HG03108 (cell line): ENCODE data around the gene CEND1.

Experiments
- ATAC-seq: cut with Tn5 transposase; IDR thresholded peaks from one replicate; pipeline ENCODE4 v1.9.1; 2021; ENCODE audit warnings: moderate library complexity; ENCODE audit not compliant: unreplicated experiment

The CEND1 gene

DNA sequence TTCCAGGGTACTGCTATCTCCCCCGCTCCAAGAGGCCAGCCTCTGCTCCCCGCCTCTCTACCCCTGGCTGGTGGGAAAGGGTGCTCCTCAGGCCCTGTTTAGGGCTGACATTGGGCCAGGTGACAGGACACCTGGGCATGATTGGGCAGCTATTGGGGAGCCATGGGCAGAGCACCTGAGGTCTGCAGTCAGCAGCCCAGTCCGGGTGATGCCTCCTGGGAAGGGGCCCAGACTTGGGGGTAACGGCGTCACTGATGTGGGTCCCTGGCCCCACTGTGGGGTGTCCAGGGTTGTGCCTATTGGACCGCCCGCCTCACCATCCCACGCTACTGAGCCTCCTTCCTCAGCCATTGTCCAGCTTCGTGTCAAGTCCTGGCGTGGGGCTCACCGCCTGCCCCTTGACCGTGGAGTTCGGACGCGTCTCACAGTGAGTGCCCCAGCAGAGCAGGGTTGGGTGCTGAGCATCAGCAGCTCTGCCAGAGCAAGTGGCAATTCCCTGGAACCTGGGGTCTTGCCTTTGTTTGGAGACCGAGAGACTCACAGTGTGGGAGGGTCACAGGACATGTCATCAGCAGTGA, 9.8 kb downstream of the CEND1 start:
- ATAC-seq: no peak

DNA sequence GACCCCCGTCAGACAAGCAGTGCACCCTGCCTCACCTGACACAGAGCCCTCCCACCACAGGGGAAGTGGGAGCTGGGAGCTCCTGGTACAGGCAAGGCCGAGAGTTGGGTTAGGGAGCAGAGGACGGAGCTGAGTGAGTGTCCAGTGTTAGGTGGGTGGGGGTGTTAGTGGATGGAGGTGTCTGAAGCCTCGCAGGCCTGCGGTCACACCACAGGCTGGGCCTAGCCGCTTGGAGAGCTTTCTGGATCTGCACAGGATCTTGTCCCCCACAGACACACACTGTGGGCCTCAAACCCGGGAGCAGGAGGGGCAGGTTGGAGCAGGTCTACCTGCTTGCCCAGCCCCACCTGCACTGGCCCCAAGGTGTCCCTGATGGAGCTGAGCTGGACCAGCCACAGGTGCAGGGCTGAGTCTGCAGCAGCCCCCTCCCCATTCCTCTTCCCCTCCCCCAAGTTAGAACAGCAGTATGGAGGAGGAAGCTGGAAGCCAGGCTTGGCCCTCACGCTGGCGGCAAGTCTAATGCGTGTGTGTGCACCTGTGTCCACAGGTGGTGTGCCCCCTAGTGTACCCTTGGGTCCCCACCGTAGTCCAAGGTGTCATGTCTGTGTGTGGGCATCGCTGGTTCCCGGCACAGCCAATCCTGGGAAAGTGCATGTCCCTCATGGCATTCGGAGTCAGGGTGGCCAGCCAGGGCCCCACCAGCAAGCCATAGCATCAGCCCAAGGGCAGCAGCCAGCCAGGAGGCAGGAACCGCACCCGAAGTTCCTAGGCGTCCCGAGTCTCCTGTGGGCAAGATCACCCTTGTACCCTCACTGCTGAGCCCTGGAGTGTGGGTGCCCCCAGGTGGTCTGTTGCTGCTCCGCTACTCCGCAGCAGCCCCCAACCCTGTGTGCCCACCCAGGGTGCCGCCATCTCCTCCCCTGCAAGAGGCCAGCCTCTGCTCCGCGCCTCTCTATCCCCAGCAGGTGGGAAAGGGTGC, 10.6 kb downstream of the CEND1 start:
- ATAC-seq: no peak

DNA sequence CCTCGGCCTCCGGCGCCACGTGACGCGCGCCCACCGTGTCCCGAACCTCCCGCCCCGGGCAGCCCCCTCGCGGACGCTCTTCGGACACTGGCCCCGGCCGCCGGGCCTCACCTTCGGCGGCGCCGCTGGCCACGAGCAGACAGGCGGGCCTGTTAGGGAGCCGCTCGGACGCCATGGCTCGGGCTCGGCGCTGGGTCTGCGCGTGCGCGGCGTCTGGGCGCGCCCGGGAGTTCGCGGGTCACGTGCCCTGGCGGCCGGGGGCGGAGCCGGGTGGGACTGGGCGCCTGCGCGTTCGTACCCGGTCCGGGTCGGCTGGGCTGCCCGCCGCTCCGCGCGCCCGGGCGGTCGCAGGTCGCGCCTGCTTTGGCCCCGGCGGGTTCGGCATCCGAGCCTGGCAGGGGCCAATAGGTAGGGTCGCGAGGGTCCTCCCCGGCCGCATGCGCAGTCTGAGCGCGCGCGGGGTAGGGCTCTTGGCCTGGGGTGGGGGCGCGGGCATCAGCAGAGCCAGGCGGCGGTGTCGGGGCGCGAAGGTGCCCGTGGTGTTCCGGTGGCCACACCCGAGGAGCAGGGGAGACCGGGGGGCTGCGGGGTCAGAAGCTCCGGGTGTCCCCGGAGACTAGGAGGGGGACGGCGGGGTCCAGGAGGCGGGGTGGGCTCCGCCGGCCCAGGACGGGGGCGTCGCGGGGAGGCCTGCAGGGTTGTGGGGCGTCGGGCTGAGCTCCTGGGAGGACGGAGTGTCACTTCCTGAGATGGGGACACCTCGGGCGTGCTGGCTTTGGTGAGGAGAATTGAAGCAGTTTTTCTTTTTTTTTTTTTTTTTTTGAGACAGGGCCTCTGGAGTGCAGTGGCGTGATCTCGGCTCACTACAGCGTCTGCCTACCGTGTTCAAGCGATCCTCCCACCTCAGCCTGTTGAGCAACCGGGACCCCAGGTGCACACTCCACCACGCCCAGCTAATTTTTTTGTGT, 12.3 kb downstream of the CEND1 start, which contains the start of gene GATD1:
Gene GATD1, minus strand, starts transcription at position 200 of the 968 bp plus-strand sequence. Its CDS starts 25 bp downstream, at position 175.
- peak; percentile 78 for ATAC-seq

DNA sequence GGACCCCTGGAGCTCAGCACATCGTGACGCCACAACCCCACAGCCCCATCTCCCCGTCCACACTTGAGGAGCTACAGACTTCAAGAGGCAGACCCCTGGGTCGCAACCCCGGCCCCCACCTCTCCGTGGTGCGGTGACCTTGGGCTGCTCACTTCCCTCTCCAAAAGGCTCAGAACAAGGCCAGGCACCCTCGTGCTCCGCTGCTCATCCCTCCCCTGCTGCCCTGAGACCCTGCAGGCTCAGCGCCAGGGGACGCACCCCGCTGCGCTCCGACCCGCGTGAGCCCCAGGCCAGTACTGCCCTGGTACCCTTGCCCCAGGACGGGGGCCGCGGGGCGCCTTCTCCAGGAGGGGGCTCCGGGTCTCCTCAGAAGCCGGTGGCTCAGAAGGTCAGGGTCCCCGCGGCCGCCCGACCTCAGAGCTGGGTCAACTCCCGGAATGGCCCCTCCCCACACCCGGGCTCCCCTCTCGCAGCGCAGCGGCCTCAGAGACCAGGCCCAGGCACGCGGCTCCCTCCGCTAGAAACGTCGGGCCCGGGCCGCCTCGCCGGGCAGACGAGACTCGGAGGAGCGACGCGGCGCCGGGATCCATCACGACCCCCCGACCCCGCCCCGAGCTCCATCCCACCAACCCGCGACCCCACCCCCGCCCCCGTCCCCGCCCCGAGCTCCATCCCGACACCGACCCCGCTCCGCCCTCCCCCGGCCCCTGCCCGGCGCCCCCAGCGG, 13.2 kb downstream of the CEND1 start:
- peak; percentile 21 for ATAC-seq

DNA sequence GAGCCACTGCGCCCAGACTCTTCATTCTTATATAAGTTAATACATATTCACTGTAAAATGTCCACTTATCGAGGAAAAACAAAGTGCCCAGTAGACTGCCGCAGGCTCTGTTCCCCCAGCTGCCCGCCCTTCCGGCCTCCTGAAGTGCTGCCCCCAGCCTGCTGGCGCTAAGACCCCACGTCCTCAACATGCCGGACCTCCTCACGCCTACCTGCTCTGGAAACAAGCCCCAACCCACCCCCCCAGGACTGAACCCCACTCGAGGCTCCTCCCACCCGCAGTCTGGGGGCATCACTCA, 13.7 kb downstream of the CEND1 start:
- ATAC-seq: no peak

DNA sequence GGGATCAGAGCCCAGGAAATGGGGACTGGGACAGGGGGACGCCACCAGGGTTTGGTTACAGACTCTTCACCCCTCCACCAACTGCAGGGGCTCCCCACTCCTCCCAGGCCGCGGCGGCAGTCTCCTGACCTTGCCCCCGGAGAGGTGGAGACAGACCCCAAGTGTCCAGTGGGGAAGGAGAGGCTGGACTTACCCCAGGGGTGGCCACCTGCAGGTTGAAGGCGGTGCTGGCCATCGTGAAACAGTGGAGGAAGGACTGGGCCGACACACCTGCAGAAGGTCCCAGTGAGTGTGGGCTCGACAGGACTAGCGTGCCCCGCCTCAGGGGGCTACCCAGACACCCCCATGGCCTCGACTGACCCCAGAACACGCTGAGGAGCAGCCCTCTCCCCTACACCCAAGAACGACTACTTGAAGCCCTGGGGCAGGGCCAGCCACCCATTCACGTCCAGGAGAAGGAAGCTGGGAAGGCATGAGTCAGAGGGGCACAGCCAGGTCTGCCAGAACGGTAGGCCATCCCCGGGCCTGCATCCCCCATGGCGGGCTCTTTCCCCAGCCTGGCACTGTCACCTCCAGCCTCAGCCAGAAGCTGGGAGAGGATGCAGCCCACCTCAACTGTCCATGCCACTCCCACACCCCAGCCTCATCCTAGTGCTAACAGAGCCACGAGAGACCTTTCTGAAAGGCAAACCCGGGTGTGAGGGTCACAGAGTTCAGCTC, 14.9 kb downstream of the CEND1 start:
- no peak for ATAC-seq

DNA sequence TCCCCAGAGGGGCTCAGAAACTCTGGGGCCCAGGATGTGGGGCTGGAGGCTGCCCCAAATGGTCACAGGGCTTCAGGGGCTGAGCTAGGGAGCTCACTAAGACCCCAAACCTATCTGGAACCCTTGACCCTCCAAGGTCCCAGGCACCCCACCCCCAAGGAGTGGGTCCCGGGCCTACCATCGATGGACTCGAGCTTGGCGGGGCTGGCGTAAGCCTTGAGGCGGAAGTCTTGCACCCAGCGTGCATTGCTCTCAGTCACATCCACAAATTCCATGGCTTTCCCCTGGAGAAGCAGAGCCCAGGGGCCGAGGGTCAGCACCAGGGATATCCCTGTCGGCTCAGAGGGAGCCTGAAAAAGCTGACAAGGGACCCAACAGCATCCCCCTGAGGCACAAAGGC, 16.1 kb downstream of the CEND1 start:
- ATAC-seq: no peak

DNA sequence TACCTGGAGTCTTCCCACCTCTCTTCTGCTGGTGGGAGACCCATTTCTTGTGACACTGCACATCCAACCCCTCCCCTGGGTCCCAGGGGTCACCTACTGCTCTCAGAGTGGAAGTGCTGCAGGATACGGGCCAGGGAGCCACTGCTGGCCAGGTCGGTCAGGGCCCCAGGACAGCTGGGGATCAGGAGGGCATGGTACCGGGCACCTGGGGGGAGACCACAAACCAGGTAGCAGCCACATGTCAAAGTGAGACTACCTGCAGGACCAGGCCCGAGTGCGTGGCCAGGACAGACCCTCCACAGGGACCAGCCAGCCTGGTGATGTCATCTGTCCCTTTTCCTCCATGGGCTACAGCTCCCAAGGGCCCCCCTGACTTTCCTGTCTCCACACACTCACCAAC, 16.5 kb downstream of the CEND1 start:
- ATAC-seq: no peak

DNA sequence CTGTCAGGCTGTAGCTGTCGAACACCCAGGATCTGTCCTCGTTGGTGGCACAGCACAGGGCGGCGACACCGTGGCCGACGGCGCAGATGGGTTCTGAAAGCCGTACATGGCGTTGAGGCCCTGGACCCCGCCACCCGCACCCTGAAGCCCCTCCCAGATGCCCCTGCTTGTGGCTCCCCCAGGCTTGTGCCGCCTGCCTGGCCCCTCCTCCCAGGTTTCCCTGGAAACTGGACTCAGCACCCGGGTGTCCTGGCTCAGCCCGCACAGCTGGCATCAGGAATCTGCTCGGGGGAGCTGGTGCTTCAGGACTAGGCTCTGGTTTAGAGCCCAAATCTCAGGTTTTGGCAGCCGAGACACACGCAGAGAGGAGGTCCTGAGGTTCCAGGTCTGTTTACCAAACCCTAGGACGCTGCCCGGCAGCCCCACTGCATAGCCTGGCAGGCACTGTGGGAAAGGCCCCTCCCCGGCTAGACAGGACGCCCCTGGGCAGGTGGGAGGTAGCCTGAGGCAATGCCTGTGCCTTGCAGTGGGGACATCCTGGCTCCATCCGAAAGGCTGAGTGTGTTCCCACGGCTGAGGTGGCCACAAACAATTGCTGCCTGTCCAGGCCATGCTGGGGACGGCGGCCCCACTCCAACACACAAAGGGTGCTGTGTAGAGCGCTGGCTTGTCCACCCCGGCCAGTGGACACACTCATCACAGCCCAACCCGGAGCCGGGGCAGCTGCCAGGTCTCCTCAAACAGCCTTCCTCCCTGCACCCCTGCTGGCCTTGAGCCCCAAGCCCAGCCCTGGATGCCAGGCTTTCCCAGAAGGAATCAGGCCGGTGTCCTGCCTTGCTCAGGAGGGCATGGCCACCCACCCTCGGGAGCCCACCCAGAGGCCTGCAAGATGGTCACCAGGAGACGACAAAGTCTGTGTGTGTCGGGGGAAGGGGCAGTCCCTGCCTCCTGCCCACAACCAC, 17.2 kb downstream of the CEND1 start:
- no peak for ATAC-seq

DNA sequence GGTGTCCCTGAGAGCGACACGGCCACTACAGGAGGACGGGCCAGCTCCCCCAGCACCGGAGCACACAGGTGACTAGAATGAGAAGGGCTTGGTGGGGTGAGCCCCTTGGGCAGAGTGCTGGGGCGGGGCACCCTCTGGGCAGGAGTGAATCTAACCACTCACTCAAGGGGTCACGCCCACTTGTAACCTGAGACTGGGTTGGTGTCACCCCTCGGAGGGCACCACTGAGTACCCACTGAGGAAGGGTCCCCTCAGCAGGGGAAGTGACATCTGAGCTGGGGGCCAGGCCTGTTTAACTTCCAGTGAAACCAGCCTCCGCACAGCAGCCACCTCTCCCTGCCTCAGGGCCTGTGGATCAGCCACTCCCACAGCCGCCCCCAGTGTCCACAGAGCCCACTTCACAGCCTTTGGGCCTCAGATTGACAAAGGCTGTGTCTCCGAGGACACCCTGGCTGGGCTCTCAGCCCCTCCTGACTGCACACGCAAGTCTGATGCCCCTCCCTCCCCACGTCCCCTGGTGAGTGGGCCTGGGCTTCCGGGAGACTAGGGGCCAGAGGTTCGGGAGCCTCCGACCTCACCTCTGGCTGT, 18.2 kb downstream of the CEND1 start:
- no peak for ATAC-seq

DNA sequence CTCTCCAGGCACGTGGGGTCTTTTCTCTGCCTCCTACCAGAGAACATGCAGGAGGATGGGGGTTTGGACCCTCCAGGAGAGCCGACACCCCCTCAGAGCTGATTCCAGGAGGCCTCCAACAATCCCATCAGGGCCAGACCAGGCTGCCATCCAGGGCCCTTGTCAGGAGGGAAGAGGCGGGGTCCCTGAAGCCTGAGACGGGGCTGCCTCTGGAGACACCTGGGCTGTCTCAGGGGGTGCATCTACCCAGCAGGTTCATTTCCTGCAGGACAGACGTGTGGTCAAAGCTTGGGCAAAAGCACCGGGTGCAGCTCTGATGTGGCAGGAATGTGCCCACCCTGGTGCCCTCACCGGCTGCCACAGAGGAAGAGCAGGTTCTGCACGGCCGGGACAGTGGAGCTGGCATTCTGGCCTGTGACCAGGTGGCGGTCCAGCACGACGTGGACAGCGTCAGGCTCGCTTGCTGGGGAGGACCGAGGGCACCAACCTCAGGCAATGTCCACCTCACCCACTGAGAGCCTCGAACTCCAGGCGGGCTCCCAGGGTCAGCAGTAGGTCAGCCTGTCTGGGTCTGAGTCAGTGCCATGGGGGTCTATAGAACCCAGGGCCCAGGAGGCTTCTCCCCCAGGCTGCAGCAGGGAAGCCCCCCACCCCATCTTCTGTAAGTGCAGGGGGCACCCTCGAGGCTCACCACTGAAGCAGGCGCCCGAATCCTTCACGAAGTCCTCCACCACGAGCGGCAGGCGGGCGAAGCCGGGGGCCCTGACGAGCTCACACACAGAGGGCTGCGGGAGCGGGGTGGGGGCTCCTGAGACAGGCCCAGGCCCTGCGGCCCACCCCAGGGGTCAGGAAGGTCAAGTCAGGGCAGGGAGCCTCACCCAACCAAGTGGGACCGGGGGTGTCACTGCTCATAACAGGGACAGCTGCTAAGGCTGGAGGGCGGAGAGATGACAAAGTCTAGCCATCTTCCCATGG, 19.0 kb downstream of the CEND1 start:
- no peak for ATAC-seq

DNA sequence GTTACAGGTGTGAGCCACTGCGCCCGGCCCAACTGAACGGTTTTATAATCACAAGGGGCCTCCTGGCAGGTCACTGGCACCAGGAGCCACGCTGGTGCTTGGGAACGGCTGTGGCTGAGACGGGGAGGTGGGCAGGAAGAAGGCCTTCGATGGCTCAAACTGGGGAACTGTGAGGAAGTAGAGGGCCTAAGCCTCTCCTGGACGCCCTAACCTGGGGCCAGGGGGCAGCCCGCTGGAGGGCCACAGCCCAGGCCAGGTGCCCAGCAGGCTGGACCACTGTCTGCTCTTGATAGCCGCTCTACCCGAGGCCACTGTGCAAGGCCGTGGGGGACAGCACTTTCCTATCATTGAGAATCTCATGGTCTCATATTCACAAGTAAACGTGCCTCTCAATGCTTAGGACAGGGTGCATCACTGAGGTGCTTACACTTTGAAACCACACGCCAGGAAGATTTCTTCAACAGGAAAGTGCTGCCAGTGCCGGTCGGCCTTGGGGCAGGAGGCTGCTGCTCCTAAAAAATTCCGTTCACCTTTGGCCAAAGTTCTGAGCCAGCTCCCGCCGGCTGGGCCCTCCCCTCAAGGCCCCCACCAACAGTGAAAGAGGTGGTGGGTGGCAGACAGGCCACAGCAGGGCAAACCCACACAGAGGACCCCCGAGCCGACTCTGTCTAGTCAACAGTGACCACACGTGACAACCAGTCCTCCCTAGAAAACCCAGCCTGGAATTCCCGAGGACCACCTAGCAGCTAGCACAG, 19.8 kb downstream of the CEND1 start:
- no peak for ATAC-seq

DNA sequence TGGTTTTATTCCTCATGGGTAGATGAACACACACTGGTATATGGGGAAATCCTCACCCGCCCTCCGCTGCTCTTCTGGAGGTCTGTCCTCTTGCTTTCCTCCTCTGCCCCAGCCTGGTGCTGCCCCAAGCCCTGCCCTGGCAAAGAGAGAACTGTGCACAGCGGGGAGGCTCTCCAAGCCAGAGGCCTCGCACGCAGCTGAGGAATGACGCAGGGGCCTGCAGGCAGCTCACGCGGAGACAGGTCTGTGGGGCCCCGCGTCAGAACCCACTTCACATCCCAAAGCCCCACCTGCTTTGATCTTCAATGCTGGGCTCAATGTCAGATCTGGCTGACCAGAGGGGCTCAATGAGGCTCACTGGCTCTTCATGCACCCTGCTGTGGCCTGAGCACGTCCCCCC, 22.7 kb downstream of the CEND1 start:
- no peak for ATAC-seq

DNA sequence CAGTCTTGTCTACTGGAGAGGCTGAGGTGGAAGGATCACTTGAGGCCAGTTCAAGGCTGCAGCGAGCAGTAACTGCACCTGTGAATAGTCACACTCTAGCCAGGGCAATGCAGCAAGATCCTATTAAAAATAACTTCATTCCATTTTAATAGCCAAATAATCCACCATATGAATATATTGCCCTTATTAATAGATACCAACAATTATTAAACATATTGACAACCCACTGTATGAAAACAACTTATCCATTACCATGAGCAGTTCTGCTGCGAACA, 23.0 kb downstream of the CEND1 start:
- ATAC-seq: no peak

DNA sequence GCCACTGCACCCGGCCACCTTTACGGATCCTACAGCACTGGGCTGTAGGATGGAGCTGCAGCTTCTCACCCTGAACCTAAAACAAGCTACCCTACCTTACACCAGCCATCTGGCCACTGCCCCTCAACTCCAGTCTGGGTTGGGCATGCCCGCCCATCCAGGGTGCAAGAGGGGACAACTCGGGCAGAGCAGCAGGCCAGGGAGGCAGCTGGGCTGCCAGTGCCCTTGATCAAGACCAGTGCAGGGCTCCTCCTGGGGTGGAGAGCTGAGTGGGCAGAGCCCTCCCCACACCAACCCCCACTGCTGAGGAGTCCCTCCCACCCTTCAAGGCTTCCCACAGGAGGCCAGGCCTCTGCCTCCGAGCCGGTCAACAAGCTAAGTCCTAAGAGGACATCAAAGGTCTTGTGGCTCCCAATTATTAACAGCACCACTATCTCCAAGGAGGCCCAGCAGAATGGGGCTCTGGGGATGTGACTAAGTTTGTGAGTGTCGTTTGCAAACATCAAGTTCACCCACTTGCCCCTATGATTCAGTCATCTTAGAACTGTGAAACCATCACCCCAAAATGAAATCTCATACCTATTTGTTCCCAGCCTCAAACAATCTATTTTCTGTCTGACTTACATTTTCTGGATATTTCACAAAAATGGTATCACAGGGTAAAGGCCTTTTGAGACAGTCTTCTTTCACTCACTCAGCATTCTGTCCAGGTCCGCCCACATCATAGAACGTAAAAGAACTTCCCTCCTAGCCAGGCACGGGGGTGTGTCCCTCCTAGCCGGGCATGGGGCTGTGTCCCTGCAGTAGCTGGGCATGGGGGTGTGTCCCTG, 23.6 kb downstream of the CEND1 start:
- ATAC-seq: no peak

DNA sequence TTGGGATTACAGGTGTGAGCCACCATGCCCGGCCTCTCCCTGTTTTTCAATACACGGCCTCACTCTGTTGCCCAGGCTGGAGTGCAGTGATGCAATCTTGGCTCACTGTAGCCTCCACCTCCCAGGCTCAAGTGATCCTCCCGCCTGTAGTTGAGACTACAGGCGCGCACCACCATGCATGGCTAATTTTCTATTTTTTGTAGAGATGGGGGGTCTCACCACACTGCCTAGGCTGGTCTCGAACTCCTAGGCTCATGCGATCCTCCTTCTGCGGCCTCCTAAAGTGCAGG, 24.1 kb downstream of the CEND1 start:
- ATAC-seq: no peak
